ENCODE measurements around the gene MYOZ3. TPM values are rescaled to one million over a fixed set of nuclear protein-coding genes. Genes with fewer than 3 reads are reported as not detected.

The MYOZ3 gene
- total and polyA plus RNA-seq, 2 of the 8 experiments (the other 6 are each of a cell fraction or from before 2014, with no cell fraction given): 9.6 to 19.1 TPM

DNA sequence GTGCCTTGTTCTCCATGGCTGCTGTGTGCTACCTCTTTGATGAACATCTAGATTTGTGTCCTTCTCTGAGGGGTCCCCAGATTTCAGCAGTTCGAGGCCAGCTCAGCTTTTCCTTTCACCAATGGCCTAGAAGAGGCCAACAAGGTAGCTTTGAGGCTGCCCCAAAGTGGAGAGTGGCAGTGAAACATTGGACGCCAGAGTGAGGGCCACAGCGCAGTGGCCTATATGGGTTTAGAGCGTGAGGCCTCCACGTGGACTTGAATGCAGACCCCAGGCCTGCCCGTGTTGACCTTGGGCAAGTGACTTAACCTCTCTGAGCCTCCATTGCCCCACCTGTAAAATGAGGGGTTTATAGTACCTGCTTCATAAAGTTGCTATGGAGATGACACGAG, 11.8 kb downstream of the MYOZ3 start:
- peak overlapping the region; percentile 92; the same call in 1 of the 2 replicates for H2BK5ac ChIP-seq (ENCODE audit: low read depth, low read length)
- no peak overlapping the region; the same call in 1 of the 2 replicates for H3K18ac ChIP-seq (ENCODE audit: extremely low read depth, low read length)
- H3K23ac ChIP-seq (ENCODE audit: insufficient read length): no peak overlapping the region
- TF ChIP-seq SIRT6 (IDR thresholded peaks at IDR 0.05; ENCODE audit: low read length): no peak
- peak overlapping the region; percentile 88 to 96 (median 93) for H3K4me3 ChIP-seq (ENCODE audit: extremely low read depth in 1 of 4, insufficient read depth in 2 of 4, low read depth in 3 of 4, low read length in 4 of 4)
- FAIRE-seq (no peak), DNase-seq (ENCODE audit: low read depth in 1 of 2, low spot score in 2 of 2) (no peak)
- peak overlapping the region; percentile 37 for H4K91ac ChIP-seq (replicated peaks; ENCODE audit: insufficient read length, low read length)
- H3K4me1 ChIP-seq (replicated peaks in 1 of 4; ENCODE audit: control insufficient read depth in 3 of 4, insufficient read depth in 4 of 4, low read length in 3 of 4): peaks cover 5 to 23% (median 14%) of the 10 kb centered on the region in 4 experiments
- H3K4me2 ChIP-seq (ENCODE audit: insufficient read depth in 1 of 2, low read depth in 2 of 2, low read length in 2 of 2): peak overlapping the region; percentile 73 to 94
- peaks cover 9% of the 10 kb centered on the region for H3K23me2 ChIP-seq (ENCODE audit: low read depth, low read length)
- H2BK12ac ChIP-seq (ENCODE audit: low read depth, low read length): no peak overlapping the region
- peak overlapping the region; percentile 9; the same call in 1 of the 2 replicates for H2BK20ac ChIP-seq (ENCODE audit: low read length)
- H3K36me3 ChIP-seq (ENCODE audit: control insufficient read depth in 2 of 4, insufficient read depth in 4 of 4, low read length in 3 of 4): peaks cover 0 to 14% (median 0%) of the 10 kb centered on the region in 4 experiments; a peak in 3 of 8 replicates
- POLR2A ChIA-PET (ENCODE audit: partially characterized antibody): interaction anchor here (0.6 to 4.7 kb wide), 18 partner anchors 8 to 223 kb away, joined by 3 to 70 read pairs (median 4); partner anchors contain the start of genes DCTN4, MYOZ3, RBM22 and SMIM3
- H3K14ac ChIP-seq (ENCODE audit: insufficient read length): no peak overlapping the region
- peak overlapping the region in 3 of 4 experiments; percentile 3 to 87 (median 26); a peak in 2 of 7 replicates for H3K9ac ChIP-seq (replicated peaks in 1 of 4; ENCODE audit: extremely low read depth in 1 of 4, low read depth in 3 of 4, low read length in 3 of 4)
- H2BK15ac ChIP-seq (ENCODE audit: low read length): no peak overlapping the region; the same call in 1 of the 2 replicates
- H3K27ac ChIP-seq (ENCODE audit: low read depth, low read length): 0 out of 2 replicates have a peak overlapping the region, but pooled peaks have one; percentile 90
- peaks cover 0 to 9% of the 10 kb centered on the region in 2 experiments; a peak in 2 of 4 replicates for H3K79me2 ChIP-seq (ENCODE audit: control insufficient read depth in 1 of 2, insufficient read depth in 2 of 2, low read length in 2 of 2)
- H2AFZ ChIP-seq (ENCODE audit: low read length): no peak overlapping the region
- H3K79me1 ChIP-seq (ENCODE audit: low read depth, low read length): no peaks in the 10 kb centered on the region
- WGBS, 2 experiments (ENCODE audit: extremely low coverage in 1 of 2, insufficient coverage in 1 of 2, insufficient read length in 1 of 2, insufficient replicate concordance in 2 of 2, low coverage in 1 of 2, low lambda C conversion rate in 2 of 2, missing lambda C conversion rate in 1 of 2): 72% methylated on average over 7 of the region's 7 CpGs; no CpG with 5 or more reads in 1 of the 2 experiments
- H3K56ac ChIP-seq (replicated peaks; ENCODE audit: insufficient read length, low read depth, low read length): peak overlapping the region; percentile 65
- no peaks in the 10 kb centered on the region for H3K9me3 ChIP-seq (ENCODE audit: insufficient read depth in 2 of 2, low read depth in 1 of 2, low read length in 1 of 2)
- H2AK5ac ChIP-seq (ENCODE audit: low read depth, low read length): no peak overlapping the region
- H4K20me1 ChIP-seq (replicated peaks in 1 of 2; ENCODE audit: control insufficient read depth in 1 of 2, insufficient read depth in 2 of 2, low read length in 2 of 2): no peaks in the 10 kb centered on the region
- H4K8ac ChIP-seq (ENCODE audit: extremely low read depth, insufficient read depth, low read length): no peak overlapping the region; the same call in 1 of the 2 replicates
- peak overlapping the region; percentile 67 for H4K5ac ChIP-seq (ENCODE audit: insufficient read length, low read depth, low read length)
- H3K27me3 ChIP-seq (replicated peaks in 1 of 4; ENCODE audit: control insufficient read depth in 3 of 4, extremely low read depth in 1 of 4, insufficient read depth in 3 of 4, low read length in 3 of 4): no peaks in the 10 kb centered on the region
- H3K4ac ChIP-seq (replicated peaks; ENCODE audit: insufficient read length, low read depth, low read length): peak overlapping the region; percentile 91
- CTCF ChIA-PET (ENCODE audit: partially characterized antibody): interaction anchor here (0.6 to 3.3 kb wide), 11 partner anchors 10 to 223 kb away, joined by 3 to 18 read pairs (median 4); partner anchors contain the start of genes IRGM, RBM22 and RPS14
- H2BK120ac ChIP-seq (replicated peaks; ENCODE audit: low read depth, low read length): peak overlapping the region; percentile 57
